ENCODE results near the gene BTBD8. TPM values are rescaled to one million over a fixed set of nuclear protein-coding genes. Genes with fewer than 3 reads are reported as not detected.

The BTBD8 gene
- polyA plus RNA-seq, 1 donor from 2014 or later, result 38.6 TPM

- H3K9ac ChIP-seq (ENCODE audit: low read length), result peak overlapping the region; percentile 82
These were observed 89.3 kb downstream of the BTBD8 start for GRCh38 chr1:92169214-92170005.

GRCh38 chr1:92184632-92185031 lies 104.5 kb downstream of the BTBD8 start:
- H3K79me2 ChIP-seq (replicated peaks; ENCODE audit: insufficient read depth, low read length), result no peaks in the 10 kb centered on the region
- H3K36me3 ChIP-seq (ENCODE audit: insufficient read depth, low read length), result peaks cover 19% of the 10 kb centered on the region
- H3K27me3 ChIP-seq (ENCODE audit: insufficient read depth, low read depth, low read length), result no peaks in the 10 kb centered on the region
- H4K20me1 ChIP-seq (ENCODE audit: insufficient read depth), result no peaks in the 10 kb centered on the region
- H3F3A ChIP-seq (ENCODE audit: insufficient read depth, low read length, poor library complexity, severe bottlenecking), result no peaks in the 10 kb centered on the region
- no peak overlapping the region for H3K4me3 ChIP-seq (ENCODE audit: low read length)
- H3K4me2 ChIP-seq (ENCODE audit: low read length), result no peak overlapping the region
- H3K9me3 ChIP-seq (ENCODE audit: low read length), result no peaks in the 10 kb centered on the region
- TF ChIP-seq REST (IDR thresholded peaks at IDR 0.05; ENCODE audit: borderline replicate concordance), result no peak
- TF ChIP-seq MXI1 (conservative IDR thresholded peaks at IDR 0.05; ENCODE audit: poor library complexity, severe bottlenecking), result no peak
- TF ChIP-seq POLR2AphosphoS5 (IDR thresholded peaks at IDR 0.05), result no peak
- no peak for TF ChIP-seq RAD21 (conservative IDR thresholded peaks at IDR 0.05)
- no peak for TF ChIP-seq CTCF (IDR thresholded peaks at IDR 0.05; ENCODE audit: poor library complexity, severe bottlenecking)
- TF ChIP-seq EP300 (conservative IDR thresholded peaks at IDR 0.05; ENCODE audit: poor library complexity, severe bottlenecking), result no peak
- TF ChIP-seq TAF1 (IDR thresholded peaks at IDR 0.05; ENCODE audit: low read depth), result no peak
- TF ChIP-seq EZH2 (IDR thresholded peaks at IDR 0.05; ENCODE audit: borderline replicate concordance, insufficient read depth, low read length, poor library complexity, severe bottlenecking), result no peak
- no peak for TF ChIP-seq SMC3 (conservative IDR thresholded peaks at IDR 0.05; ENCODE audit: poor library complexity)
- no peaks in the 10 kb centered on the region for H3K9me2 ChIP-seq (ENCODE audit: insufficient read depth, low read length)
- no peak overlapping the region for H3K27ac ChIP-seq (ENCODE audit: low read length)
- no peak overlapping the region for H2AFZ ChIP-seq (ENCODE audit: low read depth, low read length)
- H3K9ac ChIP-seq (ENCODE audit: low read length), result no peak overlapping the region

More at GRCh38 chr1:92169214-92170005, 89.3 kb downstream of the BTBD8 start:
- no peaks in the 10 kb centered on the region for H3K9me3 ChIP-seq (ENCODE audit: low read length)
- peak overlapping the region; percentile 70 for H3K4me3 ChIP-seq (ENCODE audit: low read length)
- peaks cover 53% of the 10 kb centered on the region for H3K79me2 ChIP-seq (replicated peaks; ENCODE audit: insufficient read depth, low read length)
- no peaks in the 10 kb centered on the region for H3K9me2 ChIP-seq (ENCODE audit: insufficient read depth, low read length)
- H3K27me3 ChIP-seq (ENCODE audit: insufficient read depth, low read depth, low read length), result no peaks in the 10 kb centered on the region
- TF ChIP-seq REST (IDR thresholded peaks at IDR 0.05; ENCODE audit: borderline replicate concordance), result peak; percentile 2
- TF ChIP-seq SMC3 (conservative IDR thresholded peaks at IDR 0.05; ENCODE audit: poor library complexity), result no peak
- H2AFZ ChIP-seq (ENCODE audit: low read depth, low read length), result peak overlapping the region; percentile 46
- H3K4me2 ChIP-seq (ENCODE audit: low read length), result peak overlapping the region; percentile 68
- H3K27ac ChIP-seq (ENCODE audit: low read length), result peak overlapping the region; percentile 97
- H3K36me3 ChIP-seq (ENCODE audit: insufficient read depth, low read length), result no peaks in the 10 kb centered on the region
- no peaks in the 10 kb centered on the region for H3F3A ChIP-seq (ENCODE audit: insufficient read depth, low read length, poor library complexity, severe bottlenecking)
- no peaks in the 10 kb centered on the region for H4K20me1 ChIP-seq (ENCODE audit: insufficient read depth)

Data from neural cell (in vitro differentiated cells).